Gastroesophageal sphincter (tissue), 4 donors: ENCODE data around the gene RPS6KC1. TPM values are rescaled to one million over a fixed set of nuclear protein-coding genes. Genes with fewer than 3 reads are reported as not detected.

Experiments
- ATAC-seq: fragments of 150-250 bp; one replicate; pipeline ENCODE4 v1.9.1; 2016; ENCODE audit warnings: mild to moderate bottlenecking, moderate library complexity
- H3K27ac ChIP-seq, 4 donors: fragments of 200-600 bp; sonication (generic) in 3 of 4; 1 replicate in 3 of 4; 2 replicates in 1 of 4; pipeline ENCODE4 v1.5.1; 2016 to 2019
- H3K27me3 ChIP-seq: fragments of 200-600 bp; sonication (generic); one replicate; pipeline ENCODE4 v1.5.1; 2019
- H3K36me3 ChIP-seq, 2 donors: fragments of 200-600 bp; sonication (generic); one replicate each; pipeline ENCODE4 v1.5.1; 2019; ENCODE audit warnings: control low read depth in 1 of 2
- H3K4me1 ChIP-seq, 3 donors: fragments of 200-600 bp; sonication (generic); 1 replicate in 2 of 3; 2 replicates in 1 of 3; pipeline ENCODE4 v1.5.1; 2016 to 2019; ENCODE audit warnings: control low read depth in 2 of 3
- H3K4me3 ChIP-seq, 2 donors: fragments of 200-600 bp; sonication (generic); one replicate each; pipeline ENCODE4 v1.5.1; 2019; ENCODE audit warnings: mild to moderate bottlenecking in 1 of 2, moderate library complexity in 1 of 2
- H3K9me3 ChIP-seq, 3 donors: fragments of 200-600 bp; sonication (generic); one replicate each; pipeline ENCODE4 v1.5.1; 2017 to 2019; ENCODE audit warnings: control low read depth in 2 of 3
- EP300 ChIP-seq: sonication (generic); formaldehyde crosslinking; IDR thresholded peaks from one replicate; pipeline ENCODE4 v1.6.1; 2017; ENCODE audit warnings: antibody characterized with exemption, mild to moderate bottlenecking
- POLR2A ChIP-seq, 2 donors: fragments of 450-650 bp; IDR thresholded peaks; one replicate each; pipeline ENCODE4 v1.6.1; 2017; ENCODE audit warnings: antibody characterized with exemption in 2 of 2, mild to moderate bottlenecking in 2 of 2, moderate library complexity in 1 of 2
- POLR2AphosphoS5 ChIP-seq: sonication (generic); formaldehyde crosslinking; IDR thresholded peaks from one replicate; pipeline ENCODE4 v1.6.1; 2017; ENCODE audit warnings: antibody characterized with exemption
- WGBS, 2 donors: methylation state at CpG; one replicate each; pipeline ENCODE4 v1.1.5; 2018; ENCODE audit warnings: low coverage in 1 of 2; 5-methylcytosine and 5-hydroxymethylcytosine counted together
- total RNA-seq, 4 donors: library from RNA; depleted of rRNA; stranded (reverse); fragments of >200 nt; gene quantifications; one replicate each; pipeline ENCODE4 v1.1.0, GENCODE V29; 2016
- TF ChIP-seq, protein P1 (sequence below), 4 experiments: fragments of 200-600 bp in 2 of 4; fragments of 450-650 bp in 2 of 4; sonication (generic) in 1 of 4; IDR thresholded peaks; one replicate each; pipeline ENCODE4 v1.5.1; 2017 to 2019; ENCODE audit warnings: antibody characterized with exemption in 4 of 4, mild to moderate bottlenecking in 2 of 4, moderate library complexity in 2 of 4

Gene RPS6KC1
- total RNA-seq, 4 donors from 2014 or later = 21.2 to 28.5 (median 23.8) TPM

DNA sequence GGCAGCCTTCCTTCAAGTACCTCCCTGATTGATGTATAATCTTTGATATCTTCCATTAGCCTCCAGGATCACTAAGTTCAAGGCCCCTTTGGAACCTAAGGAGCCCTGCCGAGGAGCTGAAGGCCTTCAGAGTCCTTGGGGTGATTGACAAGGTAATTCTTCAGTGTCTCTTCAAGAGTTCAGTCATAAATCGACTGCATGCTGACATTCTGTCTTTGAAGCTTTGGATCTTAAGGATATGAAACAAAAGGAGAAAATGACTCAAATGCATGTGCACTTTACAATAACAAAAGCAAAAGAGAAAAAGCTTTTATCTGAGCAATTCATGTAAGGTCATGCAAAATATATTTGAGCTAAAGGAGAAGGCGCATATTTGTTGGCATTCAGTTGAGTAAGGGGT, 125.3 kb downstream of the RPS6KC1 start:
- H3K4me3 ChIP-seq = no peak overlapping the region
- H3K27ac ChIP-seq = no peak overlapping the region
- no peaks in the 10 kb centered on the region for H3K4me1 ChIP-seq
- H3K36me3 ChIP-seq = peaks cover 4 to 35% of the 10 kb centered on the region in 2 donors
- no peaks in the 10 kb centered on the region for H3K9me3 ChIP-seq
- WGBS, 2 donors = 86 to 100% methylated on average over 1 to 3 of the region's 3 CpGs
- no peaks in the 10 kb centered on the region for H3K27me3 ChIP-seq
- no peak for ATAC-seq
- no peak for TF ChIP-seq POLR2AphosphoS5
- no peak for TF ChIP-seq POLR2A (IDR thresholded peaks at IDR 0.05)
- no peak for TF ChIP-seq EP300
- TF ChIP-seq, protein P1, sequence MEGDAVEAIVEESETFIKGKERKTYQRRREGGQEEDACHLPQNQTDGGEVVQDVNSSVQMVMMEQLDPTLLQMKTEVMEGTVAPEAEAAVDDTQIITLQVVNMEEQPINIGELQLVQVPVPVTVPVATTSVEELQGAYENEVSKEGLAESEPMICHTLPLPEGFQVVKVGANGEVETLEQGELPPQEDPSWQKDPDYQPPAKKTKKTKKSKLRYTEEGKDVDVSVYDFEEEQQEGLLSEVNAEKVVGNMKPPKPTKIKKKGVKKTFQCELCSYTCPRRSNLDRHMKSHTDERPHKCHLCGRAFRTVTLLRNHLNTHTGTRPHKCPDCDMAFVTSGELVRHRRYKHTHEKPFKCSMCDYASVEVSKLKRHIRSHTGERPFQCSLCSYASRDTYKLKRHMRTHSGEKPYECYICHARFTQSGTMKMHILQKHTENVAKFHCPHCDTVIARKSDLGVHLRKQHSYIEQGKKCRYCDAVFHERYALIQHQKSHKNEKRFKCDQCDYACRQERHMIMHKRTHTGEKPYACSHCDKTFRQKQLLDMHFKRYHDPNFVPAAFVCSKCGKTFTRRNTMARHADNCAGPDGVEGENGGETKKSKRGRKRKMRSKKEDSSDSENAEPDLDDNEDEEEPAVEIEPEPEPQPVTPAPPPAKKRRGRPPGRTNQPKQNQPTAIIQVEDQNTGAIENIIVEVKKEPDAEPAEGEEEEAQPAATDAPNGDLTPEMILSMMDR (IDR thresholded peaks at IDR 0.05) = no peak

DNA sequence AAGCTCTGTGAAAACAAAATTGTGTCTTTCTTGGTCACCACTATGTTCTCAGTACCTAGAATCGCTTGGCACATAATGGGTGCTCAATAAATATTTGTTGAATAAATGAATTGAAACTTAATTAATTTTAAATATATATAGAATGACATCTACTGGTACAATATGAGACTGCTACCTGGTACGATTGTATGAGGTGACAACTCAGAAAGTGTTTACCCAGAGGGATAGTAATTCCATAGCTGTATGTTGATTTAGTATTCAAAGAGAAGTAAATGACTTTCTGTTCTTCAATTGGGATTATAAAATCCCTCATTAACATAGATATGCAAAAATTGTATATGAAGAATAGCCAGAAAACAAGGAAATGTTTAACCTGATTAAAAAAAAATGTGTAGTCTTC, 128.7 kb downstream of the RPS6KC1 start:
- 77 to 97% methylated on average over 2 of the region's 2 CpGs for WGBS, 2 donors
- H3K9me3 ChIP-seq = no peaks in the 10 kb centered on the region
- no peak for TF ChIP-seq EP300
- no peak for TF ChIP-seq POLR2A (IDR thresholded peaks at IDR 0.05)
- TF ChIP-seq, protein P1 (IDR thresholded peaks at IDR 0.05) = no peak
- TF ChIP-seq POLR2AphosphoS5 = no peak
- no peak overlapping the region for H3K27ac ChIP-seq
- peaks cover 4 to 25% of the 10 kb centered on the region in 2 donors for H3K36me3 ChIP-seq
- no peak for ATAC-seq
- H3K4me3 ChIP-seq = no peak overlapping the region
- no peaks in the 10 kb centered on the region for H3K4me1 ChIP-seq
- H3K27me3 ChIP-seq = no peaks in the 10 kb centered on the region

- H3K27me3 ChIP-seq = no peaks in the 10 kb centered on the region
- ATAC-seq = no peak
- peaks cover 0 to 9% (median 0%) of the 10 kb centered on the region in 3 donors for H3K9me3 ChIP-seq
- no peak overlapping the region for H3K27ac ChIP-seq
- 95 to 100% methylated on average over 1 of the region's 1 CpG for WGBS, 2 donors
- no peak overlapping the region for H3K4me3 ChIP-seq
- no peaks in the 10 kb centered on the region for H3K4me1 ChIP-seq
- TF ChIP-seq POLR2A (IDR thresholded peaks at IDR 0.05) (no peak), POLR2AphosphoS5 (no peak), EP300 (no peak)
- TF ChIP-seq, protein P1 (IDR thresholded peaks at IDR 0.05) = no peak
- H3K36me3 ChIP-seq = peaks cover 4 to 28% of the 10 kb centered on the region in 2 donors
These were observed 129.8 kb downstream of the RPS6KC1 start for GRCh38 chr1:213180833-213181232.

DNA sequence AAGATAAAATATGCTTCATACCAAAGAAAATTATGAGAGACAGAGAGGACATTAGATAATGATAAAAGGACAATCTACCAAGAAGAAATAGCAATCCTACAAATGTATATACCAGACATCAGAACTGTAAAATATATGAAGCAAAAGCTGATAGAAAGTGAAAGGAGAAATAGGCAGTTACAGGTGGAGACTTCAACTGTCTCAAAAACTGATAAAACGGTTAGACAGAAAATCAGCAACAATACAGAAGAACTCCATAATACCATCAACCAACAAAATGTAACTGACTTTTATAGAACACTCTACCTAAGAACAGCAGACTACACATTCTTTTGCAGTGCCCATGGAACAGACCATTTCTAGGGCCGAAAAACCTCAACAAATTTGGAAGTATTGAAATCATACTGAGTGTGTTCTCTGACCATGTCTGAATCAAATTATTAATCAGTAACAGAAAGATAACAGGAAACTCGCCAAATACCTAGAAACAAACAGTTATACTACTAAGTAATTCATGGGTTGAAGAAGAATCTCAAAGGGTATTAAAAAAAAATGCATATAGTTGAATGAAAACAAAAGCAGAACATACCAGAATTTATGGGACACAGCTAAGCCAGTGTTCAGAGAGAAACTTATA, 132.1 kb downstream of the RPS6KC1 start:
- TF ChIP-seq EP300 (no peak), POLR2AphosphoS5 (no peak), POLR2A (IDR thresholded peaks at IDR 0.05) (no peak)
- TF ChIP-seq, protein P1 (IDR thresholded peaks at IDR 0.05) = no peak
- H3K36me3 ChIP-seq = peaks cover 4 to 25% of the 10 kb centered on the region in 2 donors
- no peak for ATAC-seq

GRCh38 chr1:213186168-213186567, 135.1 kb downstream of the RPS6KC1 start:
- no peak for ATAC-seq
- peaks cover 0 to 39% (median 0%) of the 10 kb centered on the region in 3 donors for H3K9me3 ChIP-seq
- TF ChIP-seq POLR2AphosphoS5 (no peak), EP300 (no peak), POLR2A (IDR thresholded peaks at IDR 0.05) (no peak)
- TF ChIP-seq, protein P1 (IDR thresholded peaks at IDR 0.05) = no peak

More for the DNA sequence above, 132.1 kb downstream of the RPS6KC1 start:
- Histone ChIP-seq H3K4me3 (no peak overlapping the region), H3K27me3 (no peaks in the 10 kb centered on the region), H3K27ac (no peak overlapping the region), H3K9me3 (peaks cover 0 to 26% (median 0%) of the 10 kb centered on the region in 3 donors), H3K4me1 (no peaks in the 10 kb centered on the region)
- WGBS, 2 donors = 93 to 95% methylated on average over 2 to 3 of the region's 3 CpGs

More at GRCh38 chr1:213186168-213186567, 135.1 kb downstream of the RPS6KC1 start:
- Histone ChIP-seq H3K4me3 (no peak overlapping the region), H3K27me3 (no peaks in the 10 kb centered on the region), H3K27ac (no peak overlapping the region), H3K36me3 (peaks cover 0 to 19% of the 10 kb centered on the region in 2 donors), H3K4me1 (no peaks in the 10 kb centered on the region)
- WGBS, 2 donors = 65 to 94% methylated on average over 2 of the region's 2 CpGs
